ENCODE data around the gene THBS2.
A peak's percentile ranks its signal among the peaks of the same experiment; 100 is the strongest.
"Not testable (repeated sequence)": the region's sequence is repeated elsewhere in the genome, so short reads cannot be mapped to it uniquely, and the experiment has no call there.

The THBS2 gene

DNA sequence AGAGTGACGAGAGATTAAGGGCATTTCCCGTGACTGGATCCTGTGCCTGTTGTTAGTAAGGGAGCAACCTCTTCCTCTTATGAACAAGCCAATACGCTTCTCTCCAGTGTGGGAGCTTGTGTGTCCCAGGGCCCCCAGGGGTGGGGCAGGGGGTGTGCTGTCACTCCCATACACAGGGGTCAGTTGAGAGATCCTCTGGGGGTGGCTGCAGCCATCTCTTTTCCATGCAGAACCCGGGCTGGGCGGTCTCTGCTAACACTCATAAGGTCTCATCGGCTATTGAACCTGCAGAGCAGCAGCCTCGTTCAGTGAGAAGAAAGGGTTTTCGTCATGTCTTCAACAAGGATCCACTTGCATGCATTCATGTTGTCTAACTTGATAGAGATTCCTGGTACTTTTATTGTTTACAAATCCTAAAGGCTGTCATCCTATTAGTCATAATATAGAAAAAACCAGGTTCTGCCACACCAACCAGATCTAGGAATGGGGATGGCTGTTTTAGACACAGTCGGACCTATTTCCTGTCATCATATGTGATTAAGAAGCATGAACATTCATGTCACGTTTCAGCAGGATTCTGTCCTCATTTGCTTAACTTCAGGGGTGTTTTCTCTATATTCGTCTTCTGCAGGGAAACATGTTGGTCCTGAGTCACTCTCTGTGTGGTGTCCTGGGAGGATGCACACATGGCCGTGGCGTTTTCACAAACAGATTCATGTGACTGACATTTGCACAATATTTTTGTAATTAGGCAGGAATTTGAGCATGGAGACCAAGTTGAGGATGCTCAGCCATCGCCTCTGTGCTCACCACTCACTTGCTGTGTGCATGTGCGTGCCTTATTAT lies 13.3 kb upstream of the THBS2 start:
- DNase-seq (ENCODE audit: low read depth), result peak; percentile 80
- no peak for TF ChIP-seq CTCF (IDR thresholded peaks at IDR 0.05; ENCODE audit: insufficient read depth, low read depth, low read length, missing control alignments)
- no peak overlapping the region for H3K4me3 ChIP-seq (ENCODE audit: low read length)

DNA sequence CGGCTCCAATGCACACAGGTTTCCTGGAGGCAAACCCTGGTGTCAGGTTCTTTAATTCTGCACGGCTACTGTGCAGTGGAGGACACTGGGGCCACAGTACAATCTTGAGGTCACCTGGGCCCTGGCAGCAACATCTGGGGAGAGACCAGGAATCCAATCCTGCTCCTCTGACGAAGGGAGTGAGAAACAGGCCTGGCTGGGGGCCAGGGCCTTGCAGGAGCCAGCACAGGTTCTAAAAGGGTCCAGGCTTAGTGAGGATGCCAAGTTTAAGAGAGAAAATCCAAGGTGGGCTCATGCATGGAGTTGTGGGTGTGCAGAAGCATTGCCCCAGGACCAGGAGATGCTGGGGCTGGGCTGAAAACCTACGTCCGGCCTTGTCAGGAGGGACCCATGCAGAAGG lies 12.6 kb upstream of the THBS2 start:
- TF ChIP-seq CTCF (IDR thresholded peaks at IDR 0.05; ENCODE audit: insufficient read depth, low read depth, low read length, missing control alignments), result no peak
- no peak for DNase-seq (ENCODE audit: low read depth)
- no peak overlapping the region for H3K4me3 ChIP-seq (ENCODE audit: low read length)

- no peak overlapping the region for H3K4me3 ChIP-seq (ENCODE audit: low read length)
- DNase-seq (ENCODE audit: low read depth), result no peak
- no peak for TF ChIP-seq CTCF (IDR thresholded peaks at IDR 0.05; ENCODE audit: insufficient read depth, low read depth, low read length, missing control alignments)
Measured at GRCh38 chr6:169265486-169266131, 12.0 kb upstream of the THBS2 start.

- H3K4me3 ChIP-seq (ENCODE audit: low read length), result no peak overlapping the region
- TF ChIP-seq CTCF (IDR thresholded peaks at IDR 0.05; ENCODE audit: insufficient read depth, low read depth, low read length, missing control alignments), result no peak
- DNase-seq (ENCODE audit: low read depth), result peak; percentile 89
Measured at GRCh38 chr6:169263836-169264608, 10.4 kb upstream of the THBS2 start.

GRCh38 chr6:169263374-169263773 lies 9.7 kb upstream of the THBS2 start:
- no peak for TF ChIP-seq CTCF (IDR thresholded peaks at IDR 0.05; ENCODE audit: insufficient read depth, low read depth, low read length, missing control alignments)
- DNase-seq (ENCODE audit: low read depth), result no peak
- H3K4me3 ChIP-seq (ENCODE audit: low read length), result no peak overlapping the region

DNA sequence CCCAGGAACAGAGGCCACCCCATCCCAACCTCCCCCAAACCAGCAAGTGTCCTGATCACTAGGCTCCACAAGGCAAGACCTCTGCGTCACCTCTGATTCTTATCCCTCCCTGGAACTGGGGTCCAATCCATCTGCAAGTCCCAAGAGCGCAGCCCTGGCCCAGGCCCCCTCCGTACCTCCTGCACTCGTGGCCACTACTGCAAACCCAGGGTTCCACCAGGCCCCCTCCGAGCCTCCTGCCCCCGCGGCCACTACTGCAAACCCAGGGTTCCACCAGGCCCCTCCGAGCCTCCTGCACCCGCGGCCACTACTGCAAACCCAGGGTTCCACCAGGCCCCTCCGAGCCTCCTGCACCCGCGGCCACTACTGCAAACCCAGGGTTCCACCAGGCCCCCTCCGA lies 9.0 kb upstream of the THBS2 start:
- H3K4me3 ChIP-seq (ENCODE audit: low read length); DNase-seq (ENCODE audit: low read depth): not testable (repeated sequence)

GRCh38 chr6:169256518-169256917 lies 2.9 kb upstream of the THBS2 start:
- no peak for TF ChIP-seq CTCF (IDR thresholded peaks at IDR 0.05; ENCODE audit: insufficient read depth, low read depth, low read length, missing control alignments)
- no peak overlapping the region for H3K4me3 ChIP-seq (ENCODE audit: low read length)
- no peak for DNase-seq (ENCODE audit: low read depth)
